ENCODE data around the gene ZNF275. TPM values are rescaled to one million over a fixed set of nuclear protein-coding genes. Genes with fewer than 3 reads are reported as not detected.

Gene ZNF275
- total and polyA plus RNA-seq, 9 donors, result 5.6 to 10.9 (median 8.3) TPM

DNA sequence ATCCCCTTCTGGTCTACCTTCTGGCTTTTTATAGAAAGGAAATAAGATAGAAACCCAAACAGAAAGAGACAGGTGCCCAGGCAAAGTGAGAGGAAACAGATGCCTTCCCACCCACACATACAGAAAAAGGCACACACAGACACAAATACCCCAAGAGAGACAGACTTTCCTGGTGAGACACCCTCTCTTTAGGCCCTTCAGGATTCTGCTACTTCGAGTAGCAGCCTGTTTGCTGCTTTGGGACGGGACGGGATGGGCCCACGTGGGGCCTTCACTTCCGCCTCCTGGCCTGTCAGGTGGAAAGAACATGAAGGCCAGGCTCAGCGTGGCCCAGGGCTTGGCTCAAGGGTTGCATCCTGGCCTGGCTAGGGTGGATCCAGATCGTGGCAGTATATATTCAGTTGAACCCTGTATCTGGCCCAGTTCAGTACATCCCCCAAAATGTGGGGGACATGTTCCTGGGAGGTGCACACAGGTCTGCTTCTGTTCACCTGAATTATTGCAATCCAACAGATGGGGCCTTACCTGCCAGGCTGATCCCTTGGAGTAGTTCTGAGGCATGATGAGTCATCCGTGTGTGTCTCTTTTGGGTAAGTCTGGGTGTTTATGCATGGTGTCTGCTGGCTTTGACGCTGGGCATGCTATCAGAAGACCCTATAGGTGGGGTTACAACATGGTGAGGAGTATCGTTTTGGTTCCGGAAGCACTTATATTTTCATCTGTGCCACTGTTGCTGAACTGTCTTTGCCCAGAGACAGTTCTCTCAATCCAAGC, 2.4 kb downstream of the ZNF275 start:
- Histone ChIP-seq H3K27me3 (ENCODE audit: control insufficient read depth, insufficient read depth, low read length) (no peaks in the 10 kb centered on the region), H3K27ac (ENCODE audit: low read length) (no peak overlapping the region), H3K36me3 (ENCODE audit: control insufficient read depth, insufficient read depth, low read length) (peaks cover 7% of the 10 kb centered on the region), H3K4me1 (ENCODE audit: control insufficient read depth, insufficient read depth, low read length) (peaks cover 12% of the 10 kb centered on the region), H3K4me3 (ENCODE audit: low read length) (no peak overlapping the region), H3K9me3 (replicated peaks; ENCODE audit: control insufficient read depth, low read depth, low read length) (no peaks in the 10 kb centered on the region)
- DNase-seq, result no peak
- WGBS (ENCODE audit: insufficient coverage), result 74% methylated on average over 8 of the region's 11 CpGs

DNA sequence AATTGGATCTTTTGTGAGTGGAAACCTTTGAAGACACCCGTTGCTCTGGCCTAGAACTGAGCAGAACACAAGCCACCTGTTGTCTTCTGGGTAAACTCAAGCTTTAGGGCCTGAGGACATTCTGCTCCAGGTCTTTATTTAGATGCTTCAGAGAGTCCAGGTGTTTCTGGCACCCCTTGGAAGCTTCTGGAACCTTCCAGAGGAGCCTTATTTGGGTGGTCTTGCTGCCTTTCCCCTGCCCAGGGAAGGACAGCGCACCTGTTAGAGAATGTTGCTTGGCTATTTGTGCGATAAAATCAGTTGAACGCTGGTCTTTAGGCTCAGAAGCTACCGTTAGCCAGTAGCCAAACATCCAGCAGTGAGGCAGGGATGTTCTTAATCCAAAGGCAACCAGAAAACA, 3.0 kb downstream of the ZNF275 start:
- H3K27me3 ChIP-seq (ENCODE audit: control insufficient read depth, insufficient read depth, low read length), result no peaks in the 10 kb centered on the region
- WGBS (ENCODE audit: insufficient coverage), result 67% methylated on average over 1 of the region's 5 CpGs
- peaks cover 12% of the 10 kb centered on the region for H3K4me1 ChIP-seq (ENCODE audit: control insufficient read depth, insufficient read depth, low read length)
- no peak overlapping the region for H3K4me3 ChIP-seq (ENCODE audit: low read length)
- peaks cover 7% of the 10 kb centered on the region for H3K36me3 ChIP-seq (ENCODE audit: control insufficient read depth, insufficient read depth, low read length)
- DNase-seq, result no peak
- no peak overlapping the region for H3K27ac ChIP-seq (ENCODE audit: low read length)
- H3K9me3 ChIP-seq (replicated peaks; ENCODE audit: control insufficient read depth, low read depth, low read length), result no peaks in the 10 kb centered on the region

DNA sequence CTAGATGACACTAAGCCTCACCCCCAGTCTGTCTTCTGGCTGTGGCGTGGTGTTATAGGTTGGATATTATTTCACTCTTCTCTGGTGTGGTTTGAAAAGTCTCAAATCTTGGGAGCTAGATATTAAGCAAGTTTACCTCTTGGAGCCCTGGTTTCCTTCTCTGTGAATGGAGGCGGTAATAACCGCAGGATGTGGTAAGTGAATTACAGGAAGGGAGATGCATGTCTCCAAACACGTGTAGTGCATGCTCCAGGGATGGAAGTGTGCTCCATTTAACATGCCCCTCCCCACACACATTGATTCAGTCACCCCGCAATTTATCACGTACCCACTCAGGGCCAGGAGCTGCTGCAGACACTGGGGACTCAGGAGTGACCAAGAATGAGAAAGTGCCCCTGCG, 4.9 kb downstream of the ZNF275 start:
- peaks cover 16% of the 10 kb centered on the region for H3K4me1 ChIP-seq (ENCODE audit: control insufficient read depth, insufficient read depth, low read length)
- H3K27me3 ChIP-seq (ENCODE audit: control insufficient read depth, insufficient read depth, low read length), result no peaks in the 10 kb centered on the region
- no peak overlapping the region for H3K4me3 ChIP-seq (ENCODE audit: low read length)
- no peak for DNase-seq
- H3K9me3 ChIP-seq (replicated peaks; ENCODE audit: control insufficient read depth, low read depth, low read length), result no peaks in the 10 kb centered on the region
- 96% methylated on average over 3 of the region's 7 CpGs for WGBS (ENCODE audit: insufficient coverage)
- peaks cover 7% of the 10 kb centered on the region for H3K36me3 ChIP-seq (ENCODE audit: control insufficient read depth, insufficient read depth, low read length)
- H3K27ac ChIP-seq (ENCODE audit: low read length), result no peak overlapping the region

GRCh38 chrX:153339662-153340061, 5.7 kb downstream of the ZNF275 start:
- Histone ChIP-seq H3K27ac (ENCODE audit: low read length) (no peak overlapping the region), H3K36me3 (ENCODE audit: control insufficient read depth, insufficient read depth, low read length) (peaks cover 14% of the 10 kb centered on the region), H3K27me3 (ENCODE audit: control insufficient read depth, insufficient read depth, low read length) (no peaks in the 10 kb centered on the region), H3K4me3 (ENCODE audit: low read length) (no peak overlapping the region), H3K9me3 (replicated peaks; ENCODE audit: control insufficient read depth, low read depth, low read length) (no peaks in the 10 kb centered on the region), H3K4me1 (ENCODE audit: control insufficient read depth, insufficient read depth, low read length) (peaks cover 19% of the 10 kb centered on the region)
- 100% methylated on average over 1 of the region's 4 CpGs for WGBS (ENCODE audit: insufficient coverage)
- no peak for DNase-seq

DNA sequence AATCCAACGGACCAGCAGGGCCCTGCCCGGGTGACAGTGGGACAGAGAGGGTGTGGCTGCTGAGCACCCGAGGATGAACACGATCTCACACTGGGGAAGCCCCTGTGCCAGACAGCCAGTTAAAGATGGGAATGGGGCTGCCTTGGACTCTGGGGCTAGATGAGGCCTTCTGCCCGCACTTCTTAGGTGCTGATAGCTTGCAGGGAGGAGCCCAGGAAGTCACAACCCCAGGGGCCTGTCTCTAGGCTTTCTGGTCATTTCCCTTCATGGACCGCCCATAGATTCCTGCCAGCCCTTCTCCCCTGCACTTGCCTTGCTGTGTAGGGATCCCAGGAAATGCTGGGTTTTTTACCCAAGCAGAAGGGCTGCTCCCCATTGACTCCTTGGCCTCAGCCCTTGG, 6.2 kb downstream of the ZNF275 start:
- H3K9me3 ChIP-seq (replicated peaks; ENCODE audit: control insufficient read depth, low read depth, low read length), result no peaks in the 10 kb centered on the region
- no peaks in the 10 kb centered on the region for H3K27me3 ChIP-seq (ENCODE audit: control insufficient read depth, insufficient read depth, low read length)
- H3K36me3 ChIP-seq (ENCODE audit: control insufficient read depth, insufficient read depth, low read length), result peaks cover 18% of the 10 kb centered on the region
- WGBS (ENCODE audit: insufficient coverage), result 81% methylated on average over 6 of the region's 6 CpGs
- peaks cover 16% of the 10 kb centered on the region for H3K4me1 ChIP-seq (ENCODE audit: control insufficient read depth, insufficient read depth, low read length)
- H3K4me3 ChIP-seq (ENCODE audit: low read length), result no peak overlapping the region
- DNase-seq, result no peak
- H3K27ac ChIP-seq (ENCODE audit: low read length), result no peak overlapping the region

DNA sequence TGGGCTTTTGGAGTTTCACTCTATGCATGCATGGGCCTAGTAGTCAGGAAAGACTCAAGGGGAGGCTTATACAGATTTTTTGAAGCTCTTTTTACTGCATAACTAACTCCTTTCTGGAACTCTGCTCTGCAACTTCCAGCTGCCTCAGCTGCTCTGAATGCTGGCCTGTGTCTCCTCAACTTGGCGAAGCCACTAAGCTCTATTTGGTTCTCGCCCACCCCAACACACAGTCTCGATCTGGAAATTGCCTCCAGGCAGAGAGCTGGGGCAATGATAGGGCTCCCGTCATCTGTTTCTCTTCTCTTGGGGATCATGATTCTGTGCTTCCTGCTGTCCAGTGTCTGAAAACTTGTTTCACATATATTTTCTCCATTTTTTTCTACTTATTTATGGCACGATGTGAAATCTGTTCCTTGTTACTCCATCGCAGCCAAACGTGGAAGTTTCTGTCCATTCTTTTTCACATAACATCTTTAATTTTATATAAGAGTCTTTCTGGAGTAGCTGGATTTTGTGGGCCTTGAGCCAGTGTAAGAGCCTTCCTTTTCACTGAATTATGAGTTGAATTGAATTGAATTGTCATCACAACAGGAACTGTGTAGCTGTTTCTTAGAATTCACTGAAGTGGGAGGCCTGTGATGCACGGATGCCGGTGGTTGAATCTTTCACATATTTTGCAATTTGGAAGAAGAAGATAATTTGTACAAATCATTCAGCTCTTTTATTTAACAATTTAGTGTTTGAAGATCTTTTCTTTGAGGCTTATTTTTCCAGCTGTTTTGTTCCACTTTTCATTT, 9.0 kb downstream of the ZNF275 start:
- Histone ChIP-seq H3K27ac (ENCODE audit: low read length) (peak overlapping the region; percentile 29), H3K9me3 (replicated peaks; ENCODE audit: control insufficient read depth, low read depth, low read length) (peaks cover 3% of the 10 kb centered on the region), H3K27me3 (ENCODE audit: control insufficient read depth, insufficient read depth, low read length) (no peaks in the 10 kb centered on the region), H3K4me1 (ENCODE audit: control insufficient read depth, insufficient read depth, low read length) (peaks cover 9% of the 10 kb centered on the region), H3K4me3 (ENCODE audit: low read length) (no peak overlapping the region), H3K36me3 (ENCODE audit: control insufficient read depth, insufficient read depth, low read length) (peaks cover 38% of the 10 kb centered on the region)
- 73% methylated on average over 4 of the region's 9 CpGs for WGBS (ENCODE audit: insufficient coverage)
- DNase-seq, result peak; percentile 67

GRCh38 chrX:153343674-153344073, 9.7 kb downstream of the ZNF275 start:
- DNase-seq, result no peak
- H3K4me1 ChIP-seq (ENCODE audit: control insufficient read depth, insufficient read depth, low read length), result peaks cover 8% of the 10 kb centered on the region
- no peak overlapping the region for H3K4me3 ChIP-seq (ENCODE audit: low read length)
- peaks cover 41% of the 10 kb centered on the region for H3K36me3 ChIP-seq (ENCODE audit: control insufficient read depth, insufficient read depth, low read length)
- peaks cover 3% of the 10 kb centered on the region for H3K9me3 ChIP-seq (replicated peaks; ENCODE audit: control insufficient read depth, low read depth, low read length)
- no peaks in the 10 kb centered on the region for H3K27me3 ChIP-seq (ENCODE audit: control insufficient read depth, insufficient read depth, low read length)
- 94% methylated on average over 2 of the region's 2 CpGs for WGBS (ENCODE audit: insufficient coverage)
- H3K27ac ChIP-seq (ENCODE audit: low read length), result peak overlapping the region; percentile 21

DNA sequence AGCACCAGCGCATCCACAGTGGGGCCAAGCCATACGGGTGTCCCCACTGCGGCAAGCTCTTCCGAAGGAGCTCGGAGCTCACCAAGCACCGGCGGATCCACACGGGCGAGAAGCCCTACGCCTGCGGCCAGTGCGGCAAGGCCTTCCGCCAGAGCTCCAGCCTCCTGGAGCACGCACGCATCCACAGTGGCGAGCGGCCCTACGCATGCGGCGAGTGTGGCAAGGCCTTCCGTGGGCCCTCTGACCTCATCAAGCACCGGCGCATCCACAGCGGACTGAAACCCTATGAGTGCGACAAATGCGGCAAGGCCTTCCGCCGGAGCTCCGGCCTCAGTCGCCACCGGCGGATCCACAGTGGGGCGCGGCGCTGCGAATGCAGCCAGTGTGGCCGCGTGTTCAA, 13.6 kb downstream of the ZNF275 start:
- Histone ChIP-seq H3K36me3 (ENCODE audit: control insufficient read depth, insufficient read depth, low read length) (peaks cover 38% of the 10 kb centered on the region), H3K4me3 (ENCODE audit: low read length) (no peak overlapping the region), H3K9me3 (replicated peaks; ENCODE audit: control insufficient read depth, low read depth, low read length) (peaks cover 3% of the 10 kb centered on the region)

DNA sequence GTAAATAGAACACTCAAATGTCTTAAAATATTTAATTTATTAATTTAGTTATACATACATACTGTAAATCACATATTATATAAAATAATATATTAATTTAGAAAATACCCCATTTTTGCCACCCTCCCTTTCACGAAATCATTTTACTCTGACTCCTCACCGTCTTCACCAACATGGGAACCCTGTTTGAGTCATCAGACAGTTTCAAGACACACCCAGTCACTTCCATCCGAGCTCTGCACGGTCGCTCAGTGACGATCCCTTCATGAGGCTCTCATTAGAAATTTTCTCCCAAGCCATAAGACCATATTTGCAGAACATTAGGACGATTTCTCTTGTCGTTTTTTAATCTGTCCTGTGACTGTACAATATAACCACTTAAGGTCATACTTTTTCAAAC, 14.5 kb downstream of the ZNF275 start:
- Histone ChIP-seq H3K4me1 (ENCODE audit: control insufficient read depth, insufficient read depth, low read length) (peaks cover 7% of the 10 kb centered on the region), H3K36me3 (ENCODE audit: control insufficient read depth, insufficient read depth, low read length) (peaks cover 38% of the 10 kb centered on the region), H3K27me3 (ENCODE audit: control insufficient read depth, insufficient read depth, low read length) (no peaks in the 10 kb centered on the region), H3K9me3 (replicated peaks; ENCODE audit: control insufficient read depth, low read depth, low read length) (peaks cover 3% of the 10 kb centered on the region), H3K27ac (ENCODE audit: low read length) (no peak overlapping the region), H3K4me3 (ENCODE audit: low read length) (no peak overlapping the region)
- 78% methylated on average over 8 of the region's 8 CpGs for WGBS (ENCODE audit: insufficient coverage)
- DNase-seq, result no peak

More for the DNA sequence above, 13.6 kb downstream of the ZNF275 start:
- WGBS (ENCODE audit: insufficient coverage), result 91% methylated on average over 36 of the region's 38 CpGs
- Histone ChIP-seq H3K27ac (ENCODE audit: low read length) (no peak overlapping the region), H3K4me1 (ENCODE audit: control insufficient read depth, insufficient read depth, low read length) (peaks cover 8% of the 10 kb centered on the region), H3K27me3 (ENCODE audit: control insufficient read depth, insufficient read depth, low read length) (no peaks in the 10 kb centered on the region)
- DNase-seq, result no peak

GRCh38 chrX:153349952-153350351, 16.0 kb downstream of the ZNF275 start:
- peaks cover 3% of the 10 kb centered on the region for H3K9me3 ChIP-seq (replicated peaks; ENCODE audit: control insufficient read depth, low read depth, low read length)
- H3K4me3 ChIP-seq (ENCODE audit: low read length), result no peak overlapping the region
- peaks cover 4% of the 10 kb centered on the region for H3K4me1 ChIP-seq (ENCODE audit: control insufficient read depth, insufficient read depth, low read length)
- no peak overlapping the region for H3K27ac ChIP-seq (ENCODE audit: low read length)
- no peaks in the 10 kb centered on the region for H3K27me3 ChIP-seq (ENCODE audit: control insufficient read depth, insufficient read depth, low read length)
- no peak for DNase-seq
- H3K36me3 ChIP-seq (ENCODE audit: control insufficient read depth, insufficient read depth, low read length), result peaks cover 28% of the 10 kb centered on the region
- WGBS (ENCODE audit: insufficient coverage), result 83% methylated on average over 4 of the region's 5 CpGs
